SKM-1 (cell line): ENCODE data around the gene GJA4.

Source experiments
- DNase-seq: peaks from one replicate; lab custom pipeline; 2025; ENCODE audit not compliant: unreplicated experiment; lab: John Stamatoyannopoulos, UW

The GJA4 gene

DNA sequence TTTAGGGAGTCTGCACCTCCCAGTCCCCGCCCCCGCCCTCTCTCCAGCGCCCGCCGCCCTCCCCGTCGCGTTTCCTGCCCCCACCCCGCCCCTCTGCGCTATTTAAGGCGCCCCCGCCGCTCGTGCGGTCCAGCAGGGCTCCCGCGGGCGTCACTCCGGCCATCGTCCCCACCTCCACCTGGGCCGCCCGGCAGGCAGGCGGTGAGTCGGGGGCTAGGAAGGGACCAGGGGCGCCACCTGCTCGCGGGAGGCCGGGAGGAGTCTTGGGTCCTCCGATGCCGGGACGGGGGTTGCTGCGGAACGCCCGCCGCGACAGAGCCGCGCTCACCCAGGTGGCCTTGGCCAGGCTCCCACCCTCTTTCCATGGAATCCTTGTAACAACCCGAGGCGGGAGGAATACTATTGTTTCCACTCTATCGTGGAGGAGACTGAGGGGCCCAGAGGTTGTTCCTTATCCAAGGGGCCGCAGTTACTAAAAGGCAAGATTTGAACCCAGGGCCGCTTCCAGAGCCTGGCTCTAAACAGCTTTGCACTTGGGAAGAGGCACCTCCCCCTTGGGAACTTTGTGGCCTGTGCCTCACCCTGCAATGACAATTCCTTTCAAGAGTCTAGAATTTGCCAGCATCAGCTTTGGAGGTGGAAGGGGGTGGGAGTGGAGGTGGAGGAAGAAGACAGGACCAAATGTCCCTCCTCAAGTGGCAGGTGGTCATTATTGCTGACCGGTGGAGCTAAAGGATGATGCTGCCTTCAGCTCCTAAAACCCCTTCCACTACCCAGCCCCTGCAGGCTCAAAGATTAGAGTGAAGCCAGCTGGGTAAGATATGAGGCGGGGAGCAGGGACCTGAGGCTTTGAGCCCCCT, at the start of gene GJA4:
Gene GJA4, plus strand, starts transcription at position 132 of the 860 bp plus-strand sequence. CDS start 1,215 bp downstream, outside the sequence.
- DNase-seq = no peak

DNA sequence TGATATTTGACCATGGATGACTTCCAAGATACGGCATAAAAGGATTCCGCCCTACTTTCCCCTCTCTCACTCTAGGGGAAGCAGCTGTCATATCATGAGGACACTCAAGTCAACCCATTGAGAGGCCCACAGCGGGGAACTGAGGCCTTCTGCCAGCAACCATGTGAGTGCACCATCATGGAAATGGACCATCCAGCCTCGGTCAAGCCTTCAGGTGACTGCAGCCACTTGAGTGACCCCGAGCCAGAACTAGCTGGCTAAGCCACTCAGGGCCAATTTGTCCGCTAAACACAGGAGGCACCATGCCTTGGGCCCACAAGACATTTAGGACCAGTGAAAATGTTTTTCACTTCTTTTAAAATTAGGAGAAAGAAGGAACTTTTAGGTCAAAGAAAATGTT, 49.0 kb upstream of the GJA4 start:
- no peak for DNase-seq

DNA sequence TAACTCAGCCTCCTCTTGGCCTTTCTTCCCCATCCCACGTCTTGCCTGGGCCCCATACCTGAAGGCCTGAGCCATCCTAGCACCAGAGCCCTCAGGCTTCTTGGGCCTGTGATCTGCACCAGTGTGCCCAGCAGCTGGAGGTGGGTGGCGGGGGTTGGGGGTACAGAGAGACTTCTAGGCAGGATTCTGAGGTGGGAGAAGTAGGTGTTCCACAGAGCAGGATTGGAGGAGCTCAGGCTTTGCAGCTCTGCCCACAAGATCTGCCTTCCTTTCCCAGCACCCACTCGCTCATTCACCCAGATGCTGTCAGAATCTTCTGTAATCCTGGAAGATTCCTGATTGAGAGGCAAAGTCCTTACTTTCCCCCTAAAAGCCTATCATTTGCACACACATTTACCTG, 47.9 kb upstream of the GJA4 start:
- no peak for DNase-seq

DNA sequence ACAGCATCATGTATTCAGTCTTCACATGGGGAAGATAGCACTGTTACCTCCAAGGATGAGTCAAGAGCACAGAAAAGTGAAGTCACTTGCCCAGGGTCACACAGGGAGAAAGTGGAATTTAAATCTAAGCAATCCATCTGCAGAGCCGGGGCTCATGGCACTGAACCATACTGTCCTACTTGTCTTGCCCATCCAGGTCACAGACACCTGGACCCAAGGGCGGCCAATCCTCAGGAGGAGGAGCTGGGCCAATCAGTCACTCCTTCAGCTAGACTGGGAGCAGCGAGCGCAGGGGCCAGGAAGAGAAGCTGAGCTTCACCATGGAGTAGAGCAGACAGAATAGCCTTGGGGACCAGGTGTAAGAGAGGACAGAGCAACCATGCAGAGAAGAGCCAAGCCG, 47.1 kb upstream of the GJA4 start:
- DNase-seq = no peak

GRCh38 chr1:34746101-34746500, 46.7 kb upstream of the GJA4 start:
- no peak for DNase-seq

- no peak for DNase-seq
Measured at GRCh38 chr1:34746785-34747637, 45.8 kb upstream of the GJA4 start.

DNA sequence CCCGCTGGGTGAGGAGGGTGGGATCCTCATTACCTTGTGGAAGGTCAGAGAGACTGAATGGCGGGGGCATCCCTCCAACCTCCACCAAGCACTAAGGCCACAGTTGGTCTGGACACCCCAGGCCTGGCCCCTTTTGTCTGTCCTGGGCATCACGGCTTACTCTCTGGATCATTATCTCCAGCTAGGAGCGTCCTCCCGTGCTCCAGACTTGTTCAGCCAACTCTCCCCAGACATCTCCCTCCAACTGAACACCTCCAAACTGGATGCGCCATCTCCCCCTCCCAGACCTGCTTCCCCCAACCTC, 45.2 kb upstream of the GJA4 start:
- no peak for DNase-seq

GRCh38 chr1:34749992-34750391, 42.8 kb upstream of the GJA4 start:
- no peak for DNase-seq

- no peak for DNase-seq
Measured at GRCh38 chr1:34750610-34751009, 42.2 kb upstream of the GJA4 start.

DNA sequence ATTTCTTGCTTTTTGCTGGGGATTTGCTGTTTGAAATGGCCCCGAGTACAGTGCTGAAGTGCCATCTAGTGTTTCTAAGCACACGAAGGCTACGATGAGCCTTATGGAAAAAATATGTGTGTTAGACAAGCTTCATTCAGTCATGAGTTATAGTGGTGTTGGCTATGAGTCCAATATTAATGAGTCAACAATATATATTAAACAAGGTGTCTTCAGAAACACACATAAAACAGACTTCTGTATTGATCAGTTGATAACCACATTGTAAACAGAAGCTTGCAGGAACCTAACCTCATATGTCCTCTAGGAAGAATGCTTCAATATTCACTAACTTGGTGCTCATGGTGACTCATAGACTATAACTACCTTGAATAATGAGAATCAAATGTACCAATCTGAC, 39.6 kb upstream of the GJA4 start:
- no peak for DNase-seq

- no peak for DNase-seq
Measured at GRCh38 chr1:34754964-34755637, 37.7 kb upstream of the GJA4 start, which contains the start of gene GJB5. TSS of gene GJB5 (plus strand) at chr1:34755047. CDS start at chr1:34757331, 2,284 bp downstream.

GRCh38 chr1:34755961-34756360, 36.8 kb upstream of the GJA4 start:
- DNase-seq = no peak

DNA sequence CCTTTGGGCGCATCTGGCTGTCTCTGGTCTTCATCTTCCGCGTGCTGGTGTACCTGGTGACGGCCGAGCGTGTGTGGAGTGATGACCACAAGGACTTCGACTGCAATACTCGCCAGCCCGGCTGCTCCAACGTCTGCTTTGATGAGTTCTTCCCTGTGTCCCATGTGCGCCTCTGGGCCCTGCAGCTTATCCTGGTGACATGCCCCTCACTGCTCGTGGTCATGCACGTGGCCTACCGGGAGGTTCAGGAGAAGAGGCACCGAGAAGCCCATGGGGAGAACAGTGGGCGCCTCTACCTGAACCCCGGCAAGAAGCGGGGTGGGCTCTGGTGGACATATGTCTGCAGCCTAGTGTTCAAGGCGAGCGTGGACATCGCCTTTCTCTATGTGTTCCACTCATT, 35.4 kb upstream of the GJA4 start:
- DNase-seq = no peak

DNA sequence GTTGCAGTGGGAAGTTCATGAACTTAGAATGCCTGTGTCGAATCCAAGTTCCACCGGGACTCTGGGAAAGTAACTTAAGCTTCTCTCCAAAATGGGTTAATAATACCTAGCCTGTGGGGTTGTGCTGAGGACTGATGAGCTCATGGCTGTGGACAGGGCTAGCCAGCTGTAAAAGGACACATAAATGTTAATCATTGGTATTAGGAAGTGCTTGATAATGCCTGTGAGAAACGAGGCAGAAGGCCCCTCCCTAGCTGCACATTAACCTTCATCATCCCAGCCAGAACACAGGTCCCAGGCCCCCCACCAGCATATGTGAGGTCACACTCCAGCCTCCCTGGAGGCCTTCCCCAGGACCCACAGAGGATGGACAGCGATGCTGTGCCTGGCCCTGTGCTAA, 34.0 kb upstream of the GJA4 start:
- DNase-seq = no peak

GRCh38 chr1:34759503-34760357, 33.1 kb upstream of the GJA4 start, which contains the start of gene GJB4:
TSS of gene GJB4 (plus strand) at chr1:34759740. CDS start at chr1:34761255, 1,515 bp downstream.
- no peak for DNase-seq

GRCh38 chr1:34761176-34761761, 31.5 kb upstream of the GJA4 start:
- DNase-seq = no peak

DNA sequence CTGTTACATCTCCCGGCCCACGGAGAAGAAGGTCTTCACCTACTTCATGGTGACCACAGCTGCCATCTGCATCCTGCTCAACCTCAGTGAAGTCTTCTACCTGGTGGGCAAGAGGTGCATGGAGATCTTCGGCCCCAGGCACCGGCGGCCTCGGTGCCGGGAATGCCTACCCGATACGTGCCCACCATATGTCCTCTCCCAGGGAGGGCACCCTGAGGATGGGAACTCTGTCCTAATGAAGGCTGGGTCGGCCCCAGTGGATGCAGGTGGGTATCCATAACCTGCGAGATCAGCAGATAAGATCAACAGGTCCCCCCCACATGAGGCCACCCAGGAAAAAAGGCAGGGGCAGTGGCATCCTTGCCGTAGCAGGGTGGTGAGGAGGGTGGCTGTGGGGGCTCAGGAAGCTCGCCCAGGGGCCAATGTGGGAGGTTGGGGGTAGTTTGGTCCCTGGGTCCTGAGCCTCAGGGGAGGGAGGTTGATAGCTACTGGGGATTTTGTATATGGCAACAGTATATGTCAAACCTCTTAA, 31.0 kb upstream of the GJA4 start:
- DNase-seq = no peak

DNA sequence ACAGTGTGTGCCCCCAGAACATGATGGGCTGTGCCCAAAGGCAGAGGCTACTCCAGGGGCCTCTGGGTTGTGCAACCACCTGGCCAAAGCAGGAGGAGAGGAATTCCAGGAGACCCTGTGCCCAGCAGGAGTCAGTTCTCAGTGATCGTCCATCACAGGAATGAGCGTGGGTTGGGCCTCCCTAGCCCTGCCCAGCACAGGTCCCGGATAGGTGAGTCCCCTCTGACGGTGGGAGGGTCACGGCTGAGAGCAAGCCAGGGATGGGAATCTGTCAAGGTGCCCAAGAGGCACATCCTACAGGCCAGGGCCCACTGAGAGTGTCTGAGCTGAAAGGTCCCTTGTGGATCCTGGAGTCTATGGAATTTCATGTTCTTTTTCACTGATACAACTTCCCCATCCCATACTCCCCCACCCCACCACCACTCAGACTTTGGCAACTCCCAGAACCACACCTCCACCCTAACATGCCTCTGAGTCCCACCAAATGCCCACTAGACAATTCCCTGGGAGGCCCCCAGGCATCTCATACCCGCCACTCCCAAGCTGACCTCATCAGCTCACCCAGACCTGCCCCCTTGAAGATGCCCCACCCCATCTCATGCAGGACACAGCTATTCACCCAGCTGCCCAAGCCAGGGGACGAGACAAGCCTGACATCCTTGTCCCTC, 30.2 kb upstream of the GJA4 start:
- DNase-seq = no peak

GRCh38 chr1:34763142-34763781, 29.5 kb upstream of the GJA4 start:
- DNase-seq = no peak
